HCT116 (cell line): Measurements from ENCODE around the gene FRMD4B.

ENCODE experiments used
- EGR1 ChIP-seq: IDR thresholded peaks from 2 replicates; pipeline ENCODE4 v1.6.1; 2012; ENCODE audit warnings: low read depth
- EZH2 ChIP-seq: fragments of 200-600 bp; sonication (generic); IDR thresholded peaks from 2 replicates; pipeline ENCODE4 v1.6.1; 2017; ENCODE audit warnings: antibody characterized with exemption, mixed run types
- POLR2A ChIP-seq: IDR thresholded peaks from 2 replicates; pipeline ENCODE4 v1.7.0; 2011; ENCODE audit warnings: borderline replicate concordance; ENCODE audit not compliant: insufficient read depth, insufficient read length; ENCODE audit errors: extremely low read depth
- YY1 ChIP-seq: IDR thresholded peaks from 2 replicates; pipeline ENCODE4 v1.6.1; 2011; ENCODE audit warnings: low read length, low read depth, moderate library complexity, mild to moderate bottlenecking; ENCODE audit not compliant: insufficient replicate concordance; ENCODE audit errors: extremely low read depth
- TF ChIP-seq, protein P1 (sequence below): IDR thresholded peaks from 2 replicates; pipeline ENCODE4 v1.6.1; 2012; ENCODE audit warnings: low read depth
- TF ChIP-seq, protein P2 (sequence below), 3 experiments: fragments of 200-600 bp in 1 of 3; sonication (generic) in 1 of 3; IDR thresholded peaks in 2 of 3; conservative IDR thresholded peaks in 1 of 3; 2 replicates each; pipeline ENCODE4 v1.5.1; 2012 to 2017; ENCODE audit warnings: low read depth in 2 of 3, low read length in 2 of 3, antibody characterized with exemption in 1 of 3, borderline replicate concordance in 1 of 3, control low read depth in 1 of 3, mild to moderate bottlenecking in 1 of 3, mixed read lengths in 1 of 3, mixed run types in 1 of 3, moderate library complexity in 1 of 3; ENCODE audit not compliant: insufficient read depth in 1 of 3

DNA sequence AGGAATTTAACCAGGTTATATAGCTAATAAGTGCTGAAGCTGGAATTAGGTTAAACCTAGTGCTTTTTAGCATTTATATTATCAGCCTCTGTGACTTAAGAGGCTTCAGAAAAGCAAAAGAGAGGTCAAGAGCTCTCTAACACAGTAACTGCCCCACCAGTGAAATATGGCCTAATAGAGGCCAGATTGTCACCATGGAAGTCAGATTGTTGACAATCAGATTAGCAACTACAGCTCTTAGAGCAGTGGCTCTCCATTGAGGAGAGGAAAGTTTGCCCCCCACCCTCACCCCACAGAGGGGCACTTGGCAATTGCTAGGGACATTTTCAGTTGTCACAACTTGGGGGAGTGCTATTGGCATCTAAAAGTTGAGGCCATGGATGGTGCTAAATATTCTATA is 240.2 kb downstream of the FRMD4B start:
- TF ChIP-seq EZH2, result no peak
- TF ChIP-seq, protein P1, sequence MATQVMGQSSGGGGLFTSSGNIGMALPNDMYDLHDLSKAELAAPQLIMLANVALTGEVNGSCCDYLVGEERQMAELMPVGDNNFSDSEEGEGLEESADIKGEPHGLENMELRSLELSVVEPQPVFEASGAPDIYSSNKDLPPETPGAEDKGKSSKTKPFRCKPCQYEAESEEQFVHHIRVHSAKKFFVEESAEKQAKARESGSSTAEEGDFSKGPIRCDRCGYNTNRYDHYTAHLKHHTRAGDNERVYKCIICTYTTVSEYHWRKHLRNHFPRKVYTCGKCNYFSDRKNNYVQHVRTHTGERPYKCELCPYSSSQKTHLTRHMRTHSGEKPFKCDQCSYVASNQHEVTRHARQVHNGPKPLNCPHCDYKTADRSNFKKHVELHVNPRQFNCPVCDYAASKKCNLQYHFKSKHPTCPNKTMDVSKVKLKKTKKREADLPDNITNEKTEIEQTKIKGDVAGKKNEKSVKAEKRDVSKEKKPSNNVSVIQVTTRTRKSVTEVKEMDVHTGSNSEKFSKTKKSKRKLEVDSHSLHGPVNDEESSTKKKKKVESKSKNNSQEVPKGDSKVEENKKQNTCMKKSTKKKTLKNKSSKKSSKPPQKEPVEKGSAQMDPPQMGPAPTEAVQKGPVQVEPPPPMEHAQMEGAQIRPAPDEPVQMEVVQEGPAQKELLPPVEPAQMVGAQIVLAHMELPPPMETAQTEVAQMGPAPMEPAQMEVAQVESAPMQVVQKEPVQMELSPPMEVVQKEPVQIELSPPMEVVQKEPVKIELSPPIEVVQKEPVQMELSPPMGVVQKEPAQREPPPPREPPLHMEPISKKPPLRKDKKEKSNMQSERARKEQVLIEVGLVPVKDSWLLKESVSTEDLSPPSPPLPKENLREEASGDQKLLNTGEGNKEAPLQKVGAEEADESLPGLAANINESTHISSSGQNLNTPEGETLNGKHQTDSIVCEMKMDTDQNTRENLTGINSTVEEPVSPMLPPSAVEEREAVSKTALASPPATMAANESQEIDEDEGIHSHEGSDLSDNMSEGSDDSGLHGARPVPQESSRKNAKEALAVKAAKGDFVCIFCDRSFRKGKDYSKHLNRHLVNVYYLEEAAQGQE, result no peak
- TF ChIP-seq, protein P2, sequence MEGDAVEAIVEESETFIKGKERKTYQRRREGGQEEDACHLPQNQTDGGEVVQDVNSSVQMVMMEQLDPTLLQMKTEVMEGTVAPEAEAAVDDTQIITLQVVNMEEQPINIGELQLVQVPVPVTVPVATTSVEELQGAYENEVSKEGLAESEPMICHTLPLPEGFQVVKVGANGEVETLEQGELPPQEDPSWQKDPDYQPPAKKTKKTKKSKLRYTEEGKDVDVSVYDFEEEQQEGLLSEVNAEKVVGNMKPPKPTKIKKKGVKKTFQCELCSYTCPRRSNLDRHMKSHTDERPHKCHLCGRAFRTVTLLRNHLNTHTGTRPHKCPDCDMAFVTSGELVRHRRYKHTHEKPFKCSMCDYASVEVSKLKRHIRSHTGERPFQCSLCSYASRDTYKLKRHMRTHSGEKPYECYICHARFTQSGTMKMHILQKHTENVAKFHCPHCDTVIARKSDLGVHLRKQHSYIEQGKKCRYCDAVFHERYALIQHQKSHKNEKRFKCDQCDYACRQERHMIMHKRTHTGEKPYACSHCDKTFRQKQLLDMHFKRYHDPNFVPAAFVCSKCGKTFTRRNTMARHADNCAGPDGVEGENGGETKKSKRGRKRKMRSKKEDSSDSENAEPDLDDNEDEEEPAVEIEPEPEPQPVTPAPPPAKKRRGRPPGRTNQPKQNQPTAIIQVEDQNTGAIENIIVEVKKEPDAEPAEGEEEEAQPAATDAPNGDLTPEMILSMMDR (IDR thresholded peaks at IDR 0.05 in 2 of 3, conservative IDR thresholded peaks at IDR 0.05 in 1 of 3; ENCODE audit: borderline replicate concordance in 1 of 3, insufficient read depth in 1 of 3, low read depth in 2 of 3, low read length in 2 of 3), result no peak
- no peak for TF ChIP-seq EGR1
- TF ChIP-seq YY1, result no peak
- TF ChIP-seq POLR2A, result no peak
